Adipose tissue (tissue), 3 donors: ENCODE results near the gene DAPK2. TPM values are rescaled to one million over a fixed set of nuclear protein-coding genes. Genes with fewer than 3 reads are reported as not detected.

Experiments used
- H3K27ac ChIP-seq: one replicate; pipeline ENCODE4 v1.5.1; 2013; ENCODE audit warnings: low read depth, low read length
- WGBS, 3 donors: extraction: QIAGEN DNeasy Blood & Tissue Kit; methylation state at CpG; one replicate each; pipeline ENCODE4 v1.1.7; 2013; 5-methylcytosine and 5-hydroxymethylcytosine counted together
- polyA plus RNA-seq, 3 donors: library from polyadenylated mRNA; stranded (reverse); fragments of 200-250 nt; gene quantifications; one replicate each; pipeline ENCODE4 v1.2.3, GENCODE V29; 2013
- donor health status: healthy with polysubstance abuse.
- donor health status: Bipolar disorder and iron deficiency.
- donor health status: healthy.

Gene DAPK2
- polyA plus RNA-seq, 3 donors, result 3.8 to 29.7 (median 9.8) TPM

- WGBS, 3 donors, result 62 to 66% (median 64%) methylated on average over 4 of the region's 4 CpGs
- no peak overlapping the region for H3K27ac ChIP-seq
Observed at GRCh38 chr15:63940966-63941620, 105.2 kb downstream of the DAPK2 start.

GRCh38 chr15:63939531-63940130 is 106.7 kb downstream of the DAPK2 start:
- no peak overlapping the region for H3K27ac ChIP-seq
- WGBS, 3 donors, result 14 to 25% (median 14%) methylated on average over 4 of the region's 4 CpGs

GRCh38 chr15:63938486-63939061 is 107.7 kb downstream of the DAPK2 start:
- no peak overlapping the region for H3K27ac ChIP-seq
- WGBS, 3 donors, result 53 to 85% (median 54%) methylated on average over 6 of the region's 6 CpGs

DNA sequence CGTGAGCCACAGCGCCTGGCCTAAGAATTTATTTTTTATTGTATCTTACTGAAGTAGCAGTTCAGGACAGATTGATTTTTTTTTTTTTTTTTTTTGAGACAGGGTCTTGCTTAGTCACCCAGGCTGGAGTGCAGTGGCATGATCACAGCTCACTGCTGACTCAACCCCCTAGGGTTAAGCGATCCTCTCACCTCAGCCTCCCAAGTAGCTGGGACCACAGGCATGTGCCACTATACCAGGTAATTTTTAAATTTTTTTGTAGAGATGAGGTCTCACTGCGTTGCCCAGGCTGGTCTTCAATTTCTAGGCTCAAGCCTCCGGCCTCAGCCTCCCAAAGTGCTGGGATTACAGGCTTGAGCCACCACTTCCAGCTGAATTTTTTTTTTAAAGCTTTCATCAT is 112.8 kb downstream of the DAPK2 start:
- no peak overlapping the region for H3K27ac ChIP-seq
- 91 to 98% (median 93%) methylated on average over 5 of the region's 5 CpGs for WGBS, 3 donors

GRCh38 chr15:63931556-63931955 is 114.7 kb downstream of the DAPK2 start:
- 73 to 90% (median 83%) methylated on average over 4 of the region's 4 CpGs for WGBS, 3 donors
- H3K27ac ChIP-seq, result no peak overlapping the region

DNA sequence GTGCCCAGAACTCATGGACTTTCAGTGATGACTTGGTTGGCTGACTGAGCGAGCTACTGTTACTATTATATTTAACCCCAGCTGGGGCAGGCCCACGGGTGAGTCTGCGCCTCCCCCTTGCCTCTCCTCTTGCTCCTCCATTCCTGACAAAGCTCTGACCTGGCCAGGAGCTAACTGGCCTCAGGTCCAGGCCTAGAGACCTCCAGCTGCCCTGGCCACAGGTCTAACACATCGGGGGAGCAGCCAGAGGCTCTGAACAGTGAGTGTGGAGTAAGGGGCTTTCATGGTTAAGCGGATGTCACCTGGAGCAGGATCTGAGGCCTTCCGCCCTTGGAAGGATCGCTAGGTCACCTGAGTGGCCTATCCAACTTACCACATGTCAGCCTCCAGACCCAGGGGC is 116.3 kb downstream of the DAPK2 start:
- WGBS, 3 donors, result 97 to 99% (median 97%) methylated on average over 7 of the region's 7 CpGs
- no peak overlapping the region for H3K27ac ChIP-seq

DNA sequence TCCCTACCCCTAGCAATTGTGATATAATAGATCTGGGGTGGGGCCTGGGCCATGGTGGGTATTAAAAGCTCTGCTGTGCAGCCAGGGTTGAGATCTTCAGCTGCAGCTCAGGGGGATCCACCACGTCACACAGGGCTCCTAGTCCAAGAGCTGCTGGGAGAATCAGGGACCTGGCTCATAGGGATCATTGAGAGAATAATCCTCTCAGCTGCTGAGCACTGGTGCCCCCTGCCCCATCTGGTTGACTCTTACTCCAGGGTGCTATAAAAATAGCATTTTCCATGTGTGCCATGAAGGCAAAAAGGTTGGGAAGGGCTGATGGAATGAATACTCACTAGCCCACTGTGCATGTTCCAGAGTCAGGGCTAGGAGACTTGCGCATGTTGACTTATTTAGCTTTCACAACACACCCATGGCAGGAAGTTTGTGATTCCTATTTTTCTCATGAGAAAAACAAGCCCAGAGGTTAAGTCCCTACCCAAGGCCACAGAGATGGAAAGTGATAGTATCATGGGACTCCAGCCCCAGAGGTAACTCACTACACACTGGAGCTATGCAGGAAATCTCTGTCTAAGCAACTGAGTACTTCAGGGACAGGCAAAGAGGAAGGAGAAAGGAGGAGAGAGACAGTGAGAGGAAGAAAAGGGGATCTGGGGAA is 118.0 kb downstream of the DAPK2 start:
- H3K27ac ChIP-seq, result no peak overlapping the region
- 64 to 81% (median 79%) methylated on average over 2 of the region's 2 CpGs for WGBS, 3 donors

GRCh38 chr15:63923993-63924950 is 122.0 kb downstream of the DAPK2 start:
- WGBS, 3 donors, result 84 to 90% (median 89%) methylated on average over 8 of the region's 8 CpGs
- no peak overlapping the region for H3K27ac ChIP-seq

GRCh38 chr15:63922916-63923315 is 123.4 kb downstream of the DAPK2 start:
- WGBS, 3 donors, result 87 to 89% (median 87%) methylated on average over 16 of the region's 16 CpGs
- H3K27ac ChIP-seq, result no peak overlapping the region

GRCh38 chr15:63922261-63922904 is 123.9 kb downstream of the DAPK2 start:
- WGBS, 3 donors, result 58 to 90% (median 60%) methylated on average over 3 of the region's 3 CpGs
- H3K27ac ChIP-seq, result no peak overlapping the region

DNA sequence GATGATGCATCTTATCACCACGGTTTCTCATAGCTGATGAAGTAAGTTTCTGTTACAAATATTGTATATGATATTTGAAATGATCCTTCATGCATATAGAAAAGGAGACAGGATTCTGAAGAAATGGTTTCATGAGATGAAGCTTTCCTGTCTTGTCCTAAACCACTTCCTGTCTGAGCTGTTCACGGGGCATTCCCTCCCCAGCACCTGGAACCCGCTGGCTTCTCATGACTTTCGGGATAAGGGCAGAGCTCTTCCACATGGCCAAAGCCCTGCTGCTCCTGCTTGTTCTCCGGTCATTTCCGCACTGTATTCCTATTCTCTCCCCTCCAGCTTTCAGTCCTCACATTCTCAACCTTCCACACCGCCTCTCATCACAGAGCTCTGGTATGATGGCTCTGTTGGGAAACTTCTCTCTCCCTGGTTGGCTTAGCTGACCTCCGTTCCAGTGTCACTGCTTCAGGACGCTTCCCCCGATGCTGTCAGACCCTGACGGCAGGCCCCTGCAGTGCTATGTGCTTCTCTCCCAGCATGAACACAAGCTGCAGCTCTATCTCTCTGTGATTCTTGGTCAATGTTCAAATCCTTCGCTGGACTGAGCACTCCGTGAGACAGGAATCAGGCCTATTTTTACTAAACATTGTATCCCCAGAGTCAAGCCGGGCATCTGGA is 125.6 kb downstream of the DAPK2 start:
- no peak overlapping the region for H3K27ac ChIP-seq
- 79 to 90% (median 81%) methylated on average over 14 of the region's 14 CpGs for WGBS, 3 donors

DNA sequence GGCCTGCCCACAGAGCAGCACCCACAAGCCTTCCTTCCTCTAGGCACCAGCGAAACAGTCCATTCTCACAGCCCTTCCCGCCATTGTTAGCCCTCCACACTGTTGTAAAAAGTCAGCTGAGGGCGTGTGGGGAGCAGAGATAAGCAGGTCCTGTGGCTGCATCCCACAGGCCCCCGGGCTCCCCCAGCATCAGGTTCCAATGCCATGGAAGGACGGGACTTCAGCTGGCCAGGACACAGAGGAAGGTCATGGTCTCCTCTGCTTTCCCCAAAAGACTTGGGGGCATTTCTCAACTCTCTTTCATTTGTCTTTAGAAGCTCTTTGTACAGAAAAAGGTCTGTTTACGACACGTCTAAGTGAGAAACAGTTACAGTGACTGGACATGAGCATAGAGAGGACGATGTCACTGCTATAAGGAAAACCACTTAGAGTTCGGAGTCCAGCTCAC is 127.4 kb downstream of the DAPK2 start:
- no peak overlapping the region for H3K27ac ChIP-seq
- WGBS, 3 donors, result 69 to 87% (median 73%) methylated on average over 9 of the region's 9 CpGs

- WGBS, 3 donors, result 64 to 86% (median 72%) methylated on average over 6 of the region's 6 CpGs
- no peak overlapping the region for H3K27ac ChIP-seq
Observed at GRCh38 chr15:63918317-63918672, 128.0 kb downstream of the DAPK2 start.

GRCh38 chr15:63917588-63918316 is 128.5 kb downstream of the DAPK2 start:
- 60 to 79% (median 72%) methylated on average over 8 of the region's 8 CpGs for WGBS, 3 donors
- no peak overlapping the region for H3K27ac ChIP-seq

GRCh38 chr15:63915873-63916771 is 130.2 kb downstream of the DAPK2 start:
- 63 to 71% (median 70%) methylated on average over 9 of the region's 9 CpGs for WGBS, 3 donors
- H3K27ac ChIP-seq, result no peak overlapping the region
